Small intestine (tissue), 7 donors: ENCODE data around the gene UNC79. TPM values are rescaled to one million over a fixed set of nuclear protein-coding genes. Genes with fewer than 3 reads are reported as not detected.
A peak's percentile ranks its signal among the peaks of the same experiment; 100 is the strongest.

Source experiments
- DNase-seq, 2 donors: peaks; one replicate each; pipeline versions ENCODE4 v3.0.0 to v3.0.0-alpha.2; 2013
- FAIRE-seq: peaks from 2 replicates; lab custom pipeline; 2012; peaks lifted over from hg19 to GRCh38; lab: Jason Lieb, UNC
- H3K27ac ChIP-seq, 3 donors: one replicate each; pipeline ENCODE4 v1.5.1; 2013; ENCODE audit warnings: low read length in 2 of 3, mild to moderate bottlenecking in 2 of 3, control low read depth in 1 of 3, inconsistent platforms in 1 of 3, low read depth in 1 of 3, moderate library complexity in 1 of 3
- H3K27me3 ChIP-seq, 3 donors: one replicate each; pipeline ENCODE4 v1.6.1; 2013; ENCODE audit warnings: low read length in 3 of 3, inconsistent platforms in 1 of 3; ENCODE audit not compliant: control insufficient read depth in 3 of 3, insufficient read depth in 3 of 3
- H3K36me3 ChIP-seq, 3 donors: one replicate each; pipeline ENCODE4 v1.6.1; 2013; ENCODE audit warnings: low read length in 3 of 3, inconsistent platforms in 1 of 3, low read depth in 1 of 3, mild to moderate bottlenecking in 1 of 3, moderate library complexity in 1 of 3; ENCODE audit not compliant: control insufficient read depth in 3 of 3, insufficient read depth in 2 of 3
- H3K4me1 ChIP-seq, 3 donors: one replicate each; pipeline ENCODE4 v1.6.1; 2013; ENCODE audit warnings: low read length in 2 of 3, inconsistent platforms in 1 of 3, low read depth in 1 of 3, mild to moderate bottlenecking in 1 of 3, moderate library complexity in 1 of 3; ENCODE audit not compliant: control insufficient read depth in 3 of 3, insufficient read depth in 2 of 3
- H3K4me3 ChIP-seq, 3 donors: one replicate each; pipeline ENCODE4 v1.5.1; 2013; ENCODE audit warnings: low read length in 3 of 3, control low read depth in 1 of 3, inconsistent platforms in 1 of 3, low read depth in 1 of 3, mild to moderate bottlenecking in 1 of 3, moderate library complexity in 1 of 3
- H3K9me3 ChIP-seq, 2 donors: one replicate each; pipeline ENCODE4 v1.6.1; 2013; ENCODE audit warnings: low read depth in 1 of 2, low read length in 1 of 2; ENCODE audit not compliant: control insufficient read depth in 2 of 2, insufficient read depth in 1 of 2
- WGBS, 3 donors: extraction: QIAGEN DNeasy Blood & Tissue Kit; methylation state at CpG; one replicate each; pipeline ENCODE4 v1.1.7; 2013; 5-methylcytosine and 5-hydroxymethylcytosine counted together
- polyA plus RNA-seq, 4 donors: library from polyadenylated mRNA; stranded (reverse) in 3 of 4; unstranded in 1 of 4; fragments of 200-250 nt in 3 of 4; fragments of 120-200 nt in 1 of 4; gene quantifications; one replicate each; pipeline versions ENCODE4 v1.2.1 to v1.2.3, GENCODE V29; 2013
- donor health status: healthy with polysubstance abuse.
- donor health status: control.
- donor health status: control.
- donor health status: Bipolar disorder and iron deficiency.
- donor health status: healthy.

UNC79 gene
- polyA plus RNA-seq, 4 donors = 0.18 to 0.41 TPM; not detected in 2

DNA sequence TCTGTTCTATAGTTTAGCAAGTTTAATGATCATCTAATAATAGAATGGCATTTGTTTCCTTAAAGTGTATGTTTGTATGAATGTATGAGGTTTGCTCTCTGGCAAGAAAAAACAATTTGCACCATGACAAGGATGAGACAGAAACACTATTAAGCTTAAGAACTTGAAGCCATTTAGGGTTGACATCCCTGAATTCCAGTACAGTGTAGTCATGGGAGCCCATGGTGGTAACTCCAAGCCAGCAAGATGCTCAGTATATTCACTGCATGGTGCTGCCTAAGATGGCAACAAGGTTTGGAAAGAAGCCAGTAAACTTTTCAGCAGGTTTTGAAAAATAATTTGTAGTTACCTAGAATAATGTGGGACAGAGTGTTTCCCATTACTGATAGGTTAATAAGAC lies 198.9 kb downstream of the UNC79 start:
- Histone ChIP-seq H3K4me3 (no peak overlapping the region), H3K4me1 (no peaks in the 10 kb centered on the region), H3K36me3 (no peaks in the 10 kb centered on the region), H3K9me3 (no peaks in the 10 kb centered on the region), H3K27me3 (peaks cover 0 to 3% (median 0%) of the 10 kb centered on the region in 3 donors), H3K27ac (no peak overlapping the region)
- FAIRE-seq (no peak), DNase-seq (no peak)

DNA sequence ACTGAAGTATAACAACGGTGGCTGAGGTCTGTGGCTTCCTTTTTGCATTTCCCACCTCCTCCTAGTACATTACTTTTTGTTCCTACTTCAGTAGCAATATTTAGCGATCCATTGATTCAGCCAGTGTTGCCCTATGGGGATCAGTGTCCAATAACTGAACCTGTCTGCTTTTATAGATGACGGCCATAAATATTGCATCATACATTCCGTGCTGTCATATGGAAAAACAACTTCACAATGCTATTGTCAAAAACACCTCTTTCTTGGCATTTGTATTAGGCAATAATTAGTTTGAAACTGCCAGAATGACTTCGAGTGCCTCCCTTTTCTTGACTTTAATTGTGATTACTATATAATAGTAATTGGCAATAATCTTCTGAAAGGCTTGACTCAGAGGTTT lies 208.1 kb downstream of the UNC79 start:
- Histone ChIP-seq H3K27me3 (peaks cover 0 to 2% (median 0%) of the 10 kb centered on the region in 3 donors), H3K4me3 (no peak overlapping the region), H3K36me3 (no peaks in the 10 kb centered on the region), H3K4me1 (no peaks in the 10 kb centered on the region), H3K27ac (no peak overlapping the region), H3K9me3 (no peaks in the 10 kb centered on the region)
- 54 to 73% (median 54%) methylated on average over 5 of the region's 5 CpGs for WGBS, 3 donors
- FAIRE-seq (no peak), DNase-seq (no peak)

DNA sequence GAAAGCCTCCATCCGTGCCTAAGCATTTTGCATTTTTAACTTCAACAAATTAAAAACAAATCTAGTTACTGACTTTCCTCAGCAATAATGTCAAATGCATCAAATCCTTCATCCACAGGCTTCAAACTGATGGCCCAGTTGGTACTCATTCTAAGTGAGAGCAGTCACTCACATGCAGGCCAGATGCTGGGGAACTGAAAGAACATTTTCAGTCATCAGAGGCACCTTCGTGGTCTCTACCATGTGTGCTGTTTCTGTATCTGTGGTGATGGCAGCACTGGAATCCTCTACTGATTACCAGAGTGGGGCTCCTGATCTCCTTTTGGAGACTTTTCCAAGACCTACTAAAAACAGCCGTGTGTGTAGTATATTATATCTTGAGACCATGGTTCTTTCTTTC lies 212.4 kb downstream of the UNC79 start:
- Histone ChIP-seq H3K27ac (no peak overlapping the region), H3K4me1 (no peaks in the 10 kb centered on the region), H3K36me3 (no peaks in the 10 kb centered on the region), H3K4me3 (no peak overlapping the region), H3K27me3 (peaks cover 0 to 2% (median 0%) of the 10 kb centered on the region in 3 donors), H3K9me3 (no peaks in the 10 kb centered on the region)
- WGBS, 3 donors = 43 to 72% (median 63%) methylated on average over 3 of the region's 3 CpGs
- FAIRE-seq = no peak
- DNase-seq = no peak

DNA sequence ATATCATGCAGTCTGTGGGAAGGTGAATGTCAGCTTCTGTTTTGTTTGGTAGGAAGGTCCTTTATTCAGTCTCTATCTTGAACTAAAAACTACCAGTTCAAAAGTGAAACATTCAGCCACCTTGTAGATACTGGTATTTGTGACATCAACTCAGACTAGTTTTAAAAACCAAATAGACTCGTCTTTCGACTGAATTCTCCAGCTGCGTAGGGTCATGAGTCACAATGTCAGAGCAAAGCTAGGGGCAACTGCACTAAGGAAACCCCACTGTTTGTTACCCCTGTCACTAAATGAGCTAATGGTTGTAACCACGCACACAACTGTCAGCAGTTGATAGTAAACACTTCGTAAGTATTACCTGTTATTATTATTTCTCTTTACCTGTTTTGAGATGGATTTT lies 212.9 kb downstream of the UNC79 start:
- no peaks in the 10 kb centered on the region for H3K4me1 ChIP-seq
- H3K36me3 ChIP-seq = no peaks in the 10 kb centered on the region
- DNase-seq = no peak
- 84 to 85% (median 85%) methylated on average over 5 of the region's 5 CpGs for WGBS, 3 donors
- H3K4me3 ChIP-seq = no peak overlapping the region
- no peaks in the 10 kb centered on the region for H3K9me3 ChIP-seq
- no peak overlapping the region for H3K27ac ChIP-seq
- no peak for FAIRE-seq
- H3K27me3 ChIP-seq = peaks cover 0 to 2% (median 0%) of the 10 kb centered on the region in 3 donors

- H3K9me3 ChIP-seq = no peaks in the 10 kb centered on the region
- DNase-seq = no peak
- no peak for FAIRE-seq
- H3K27ac ChIP-seq = no peak overlapping the region
- no peak overlapping the region for H3K4me3 ChIP-seq
- WGBS, 3 donors = 51 to 73% (median 56%) methylated on average over 3 of the region's 3 CpGs
- peaks cover 0 to 2% (median 0%) of the 10 kb centered on the region in 3 donors for H3K27me3 ChIP-seq
- no peaks in the 10 kb centered on the region for H3K4me1 ChIP-seq
- H3K36me3 ChIP-seq = no peaks in the 10 kb centered on the region
These were observed 214.5 kb downstream of the UNC79 start for GRCh38 chr14:93645200-93645599.

DNA sequence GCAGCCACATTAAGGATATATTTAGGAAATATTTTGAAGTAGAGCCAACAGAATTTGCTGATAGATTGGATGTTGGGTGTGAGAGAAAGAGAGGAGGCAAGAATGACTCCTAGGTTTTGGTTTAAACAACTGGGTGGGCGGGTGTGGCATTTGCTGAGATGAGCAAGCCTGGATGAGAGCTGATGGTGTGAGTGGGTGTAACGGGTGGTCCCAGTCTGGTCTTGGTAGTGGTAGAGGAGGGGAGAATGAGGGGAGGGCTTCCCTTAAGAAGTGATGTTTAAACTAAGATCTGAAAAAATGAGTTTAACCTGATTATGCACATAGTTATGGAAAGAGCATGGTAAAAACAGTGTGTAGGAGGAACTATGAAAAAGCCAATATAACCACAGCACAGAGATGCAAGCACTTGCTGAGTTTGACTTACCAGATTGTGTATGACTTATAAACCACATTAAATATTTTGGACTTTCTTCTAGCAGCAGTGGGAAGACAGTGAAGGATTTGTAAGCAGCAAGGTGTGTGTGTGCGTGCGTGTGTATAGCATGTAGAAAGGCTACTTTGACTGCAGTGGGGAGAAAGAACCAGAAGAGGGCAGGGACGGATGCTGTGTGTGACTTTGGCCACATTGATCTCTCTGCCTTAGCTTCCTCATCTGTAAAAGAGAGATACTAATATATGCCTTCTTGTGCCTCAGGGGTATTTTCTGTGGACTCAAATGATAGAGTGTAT lies 217.9 kb downstream of the UNC79 start:
- no peaks in the 10 kb centered on the region for H3K4me1 ChIP-seq
- H3K36me3 ChIP-seq = no peaks in the 10 kb centered on the region
- 39 to 51% (median 50%) methylated on average over 5 of the region's 5 CpGs for WGBS, 3 donors
- peaks cover 0 to 2% (median 0%) of the 10 kb centered on the region in 3 donors for H3K27me3 ChIP-seq
- H3K9me3 ChIP-seq = no peaks in the 10 kb centered on the region
- peak; percentile 1 to 3 for DNase-seq
- no peak for FAIRE-seq
- no peak overlapping the region for H3K27ac ChIP-seq
- no peak overlapping the region for H3K4me3 ChIP-seq

GRCh38 chr14:93654599-93654998 lies 223.9 kb downstream of the UNC79 start:
- Histone ChIP-seq H3K36me3 (no peaks in the 10 kb centered on the region), H3K27ac (no peak overlapping the region), H3K4me3 (no peak overlapping the region), H3K9me3 (no peaks in the 10 kb centered on the region), H3K4me1 (no peaks in the 10 kb centered on the region), H3K27me3 (no peaks in the 10 kb centered on the region)
- DNase-seq (no peak), FAIRE-seq (no peak)
- WGBS, 3 donors = 76 to 87% (median 83%) methylated on average over 5 of the region's 5 CpGs

- peak; percentile 42 to 62 for DNase-seq
- Histone ChIP-seq H3K27ac (no peak overlapping the region), H3K27me3 (no peaks in the 10 kb centered on the region), H3K4me1 (no peaks in the 10 kb centered on the region), H3K4me3 (no peak overlapping the region), H3K36me3 (no peaks in the 10 kb centered on the region), H3K9me3 (no peaks in the 10 kb centered on the region)
- 41 to 43% (median 42%) methylated on average over 10 of the region's 10 CpGs for WGBS, 3 donors
- FAIRE-seq = no peak
These were observed 224.5 kb downstream of the UNC79 start for GRCh38 chr14:93655078-93655750.
